Esophagus squamous epithelium (tissue), 4 donors: ENCODE data around the gene IKZF3.
"Not testable (repeated sequence)": the region's sequence is repeated elsewhere in the genome, so short reads cannot be mapped to it uniquely, and the experiment has no call there.

Experiments used
- POLR2A ChIP-seq, 4 donors: fragments of 450-650 bp; IDR thresholded peaks; one replicate each; pipeline ENCODE4 v1.6.1; 2017; ENCODE audit warnings: antibody characterized with exemption in 4 of 4, mild to moderate bottlenecking in 4 of 4, moderate library complexity in 3 of 4
- TF ChIP-seq, protein P1 (sequence below), 6 experiments: fragments of 450-650 bp in 4 of 6; fragments of 200-600 bp in 2 of 6; sonication (generic) in 2 of 6; IDR thresholded peaks; one replicate each; pipeline ENCODE4 v1.5.1; 2016 to 2019; ENCODE audit warnings: antibody characterized with exemption in 6 of 6, mild to moderate bottlenecking in 4 of 6, moderate library complexity in 4 of 6

DNA sequence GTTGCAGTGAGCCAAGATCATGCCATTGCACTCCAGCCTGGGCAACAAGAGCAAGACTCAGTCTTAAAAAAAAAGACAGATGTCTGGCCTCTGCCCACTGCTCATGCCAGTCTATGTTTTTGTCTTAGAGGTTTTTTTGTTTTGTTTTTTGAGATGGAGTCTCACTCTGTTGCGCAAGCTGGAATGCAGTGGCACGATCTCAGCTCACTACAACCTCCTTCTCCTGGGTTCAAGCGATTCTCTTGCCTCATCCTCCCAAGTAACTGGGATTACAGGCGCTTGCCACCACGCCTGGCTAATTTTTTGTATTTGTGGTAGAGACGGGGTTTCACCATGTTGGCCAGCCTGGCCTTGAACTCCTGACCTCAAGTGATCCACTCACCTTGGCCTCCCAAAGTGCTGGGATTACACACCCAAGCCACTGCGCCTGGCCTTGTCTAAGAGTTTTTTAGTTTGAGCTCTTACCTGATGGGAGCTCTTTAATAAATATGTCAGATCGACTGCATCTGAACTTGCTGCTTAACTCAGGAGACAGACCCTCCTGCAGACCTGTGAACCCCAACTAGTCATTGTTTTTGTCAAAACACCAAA is 115.6 kb downstream of the IKZF3 start:
- TF ChIP-seq, protein P1, sequence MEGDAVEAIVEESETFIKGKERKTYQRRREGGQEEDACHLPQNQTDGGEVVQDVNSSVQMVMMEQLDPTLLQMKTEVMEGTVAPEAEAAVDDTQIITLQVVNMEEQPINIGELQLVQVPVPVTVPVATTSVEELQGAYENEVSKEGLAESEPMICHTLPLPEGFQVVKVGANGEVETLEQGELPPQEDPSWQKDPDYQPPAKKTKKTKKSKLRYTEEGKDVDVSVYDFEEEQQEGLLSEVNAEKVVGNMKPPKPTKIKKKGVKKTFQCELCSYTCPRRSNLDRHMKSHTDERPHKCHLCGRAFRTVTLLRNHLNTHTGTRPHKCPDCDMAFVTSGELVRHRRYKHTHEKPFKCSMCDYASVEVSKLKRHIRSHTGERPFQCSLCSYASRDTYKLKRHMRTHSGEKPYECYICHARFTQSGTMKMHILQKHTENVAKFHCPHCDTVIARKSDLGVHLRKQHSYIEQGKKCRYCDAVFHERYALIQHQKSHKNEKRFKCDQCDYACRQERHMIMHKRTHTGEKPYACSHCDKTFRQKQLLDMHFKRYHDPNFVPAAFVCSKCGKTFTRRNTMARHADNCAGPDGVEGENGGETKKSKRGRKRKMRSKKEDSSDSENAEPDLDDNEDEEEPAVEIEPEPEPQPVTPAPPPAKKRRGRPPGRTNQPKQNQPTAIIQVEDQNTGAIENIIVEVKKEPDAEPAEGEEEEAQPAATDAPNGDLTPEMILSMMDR (IDR thresholded peaks at IDR 0.05) = not testable (repeated sequence)
- not testable (repeated sequence) for TF ChIP-seq POLR2A (IDR thresholded peaks at IDR 0.05)
